HepG2 (cell line): Measurements from ENCODE around the gene POLR1H. TPM values are rescaled to one million over a fixed set of nuclear protein-coding genes. Genes with fewer than 3 reads are reported as not detected.

Experiments
- AGO1 ChIP-seq: fragments of 200-400 bp; formaldehyde crosslinking; IDR thresholded peaks from 2 replicates; pipeline ENCODE4 v1.6.1; 2017; ENCODE audit warnings: mild to moderate bottlenecking, low read depth, low read length, moderate library complexity; ENCODE audit not compliant: poor library complexity, severe bottlenecking
- BORCS8-MEF2B ChIP-seq: sonication (generic); formaldehyde crosslinking; IDR thresholded peaks from 2 replicates; pipeline ENCODE4 v1.8.0; 2022; ENCODE audit warnings: mild to moderate bottlenecking, missing genetic modification reagents
- FOSL2 ChIP-seq: sonication (generic); formaldehyde crosslinking; IDR thresholded peaks from 2 replicates; pipeline ENCODE4 v1.4.0; 2020; ENCODE audit warnings: missing genetic modification reagents
- HNF4A ChIP-seq: sonication (generic); formaldehyde crosslinking; IDR thresholded peaks from 2 replicates; pipeline ENCODE4 v1.4.0; 2020; ENCODE audit warnings: missing genetic modification reagents
- KDM5B ChIP-seq: sonication (generic); formaldehyde crosslinking; IDR thresholded peaks from 2 replicates; pipeline ENCODE4 v1.4.0; 2020; ENCODE audit warnings: missing genetic modification reagents, mild to moderate bottlenecking, borderline replicate concordance
- NBN ChIP-seq: fragments of 450-650 bp; conservative IDR thresholded peaks from 2 replicates; pipeline ENCODE4 v1.6.1; 2017
- NFE2 ChIP-seq: sonication (generic); formaldehyde crosslinking; IDR thresholded peaks from 2 replicates; pipeline ENCODE4 v1.4.0; 2020; ENCODE audit warnings: missing genetic modification reagents
- NFE2L1 ChIP-seq: sonication (generic); formaldehyde crosslinking; IDR thresholded peaks from 2 replicates; pipeline ENCODE4 v1.4.0; 2020; ENCODE audit warnings: missing genetic modification reagents, mild to moderate bottlenecking, borderline replicate concordance
- RBM39 ChIP-seq: fragments of 200-400 bp; formaldehyde crosslinking; IDR thresholded peaks from one replicate; pipeline ENCODE4 v1.6.1; 2018; ENCODE audit warnings: antibody characterized with exemption, mild to moderate bottlenecking, low read depth, low read length; ENCODE audit not compliant: poor library complexity, severe bottlenecking
- TCF7L2 ChIP-seq: IDR thresholded peaks from 2 replicates; pipeline ENCODE4 v1.6.1; 2011; ENCODE audit warnings: mild to moderate bottlenecking, low read depth, low read length, moderate library complexity
- THAP11 ChIP-seq: IDR thresholded peaks from 2 replicates; pipeline ENCODE4 v1.6.1; 2016; ENCODE audit warnings: missing biosample characterization, missing genetic modification reagents
- ZNF331 ChIP-seq: sonication (generic); formaldehyde crosslinking; IDR thresholded peaks from 2 replicates; pipeline ENCODE4 v1.4.0; 2020; ENCODE audit warnings: missing genetic modification reagents
- ZNF460 ChIP-seq: sonication (generic); formaldehyde crosslinking; IDR thresholded peaks from 2 replicates; pipeline ENCODE4 v1.5.1; 2020; ENCODE audit warnings: missing genetic modification reagents, mild to moderate bottlenecking, borderline replicate concordance
- ZNF547 ChIP-seq: sonication (generic); formaldehyde crosslinking; IDR thresholded peaks from 2 replicates; pipeline ENCODE4 v1.5.1; 2020; ENCODE audit warnings: mild to moderate bottlenecking, missing genetic modification reagents
- ZNF567 ChIP-seq: sonication (generic); formaldehyde crosslinking; IDR thresholded peaks from 2 replicates; pipeline ENCODE4 v1.8.1; 2023; ENCODE audit warnings: mild to moderate bottlenecking, missing genetic modification reagents, borderline replicate concordance
- ZSCAN25 ChIP-seq: sonication (generic); formaldehyde crosslinking; IDR thresholded peaks from 2 replicates; pipeline ENCODE4 v1.8.0; 2022; ENCODE audit warnings: mild to moderate bottlenecking, missing genetic modification reagents
- ZSCAN9 ChIP-seq: IDR thresholded peaks from 2 replicates; pipeline ENCODE4 v1.6.1; 2016; ENCODE audit warnings: borderline replicate concordance
- polyA plus RNA-seq, 8 experiments: library from polyadenylated mRNA; depleted of rRNA in 3 of 8; stranded (reverse) in 7 of 8; unstranded in 1 of 8; fragments of >200 nt; fragmentation: Illumina TruSeq in 4 of 8; extraction: Trizol in 4 of 8; gene quantifications; 2 replicates each; pipeline versions ENCODE4 v1.2.1 to v1.2.3, GENCODE V29; 2011 to 2016; ENCODE audit warnings: low read depth in 4 of 8, missing spikeins in 1 of 8, mixed read lengths in 1 of 8; ENCODE audit not compliant: insufficient read depth in 1 of 8
- total RNA-seq, 5 experiments: library from RNA; depleted of rRNA; stranded (reverse); fragments of >200 nt; fragmentation: Illumina TruSeq; extraction: Trizol; gene quantifications; 2 replicates each; pipeline ENCODE4 v1.2.3, GENCODE V29; 2016; ENCODE audit warnings: low read depth in 1 of 5
- TF ChIP-seq, protein P1 (sequence below): sonication (generic); formaldehyde crosslinking; IDR thresholded peaks from 2 replicates; pipeline ENCODE4 v1.9.0; 2021; ENCODE audit warnings: missing genetic modification reagents, borderline replicate concordance
- TF ChIP-seq, protein P2 (sequence below): sonication (generic); formaldehyde crosslinking; IDR thresholded peaks from 2 replicates; pipeline ENCODE4 v1.9.0; 2021; ENCODE audit warnings: mild to moderate bottlenecking, missing genetic modification reagents
- TF ChIP-seq, protein P3 (sequence below): sonication (generic); formaldehyde crosslinking; IDR thresholded peaks from 2 replicates; pipeline ENCODE4 v1.9.0; 2022; ENCODE audit warnings: low read depth, missing genetic modification reagents

The POLR1H gene
- total and polyA plus RNA-seq, 2 of the 13 experiments (the other 11 are each of a cell fraction or from before 2014, with no cell fraction given), result 61.4 to 79.8 TPM

DNA sequence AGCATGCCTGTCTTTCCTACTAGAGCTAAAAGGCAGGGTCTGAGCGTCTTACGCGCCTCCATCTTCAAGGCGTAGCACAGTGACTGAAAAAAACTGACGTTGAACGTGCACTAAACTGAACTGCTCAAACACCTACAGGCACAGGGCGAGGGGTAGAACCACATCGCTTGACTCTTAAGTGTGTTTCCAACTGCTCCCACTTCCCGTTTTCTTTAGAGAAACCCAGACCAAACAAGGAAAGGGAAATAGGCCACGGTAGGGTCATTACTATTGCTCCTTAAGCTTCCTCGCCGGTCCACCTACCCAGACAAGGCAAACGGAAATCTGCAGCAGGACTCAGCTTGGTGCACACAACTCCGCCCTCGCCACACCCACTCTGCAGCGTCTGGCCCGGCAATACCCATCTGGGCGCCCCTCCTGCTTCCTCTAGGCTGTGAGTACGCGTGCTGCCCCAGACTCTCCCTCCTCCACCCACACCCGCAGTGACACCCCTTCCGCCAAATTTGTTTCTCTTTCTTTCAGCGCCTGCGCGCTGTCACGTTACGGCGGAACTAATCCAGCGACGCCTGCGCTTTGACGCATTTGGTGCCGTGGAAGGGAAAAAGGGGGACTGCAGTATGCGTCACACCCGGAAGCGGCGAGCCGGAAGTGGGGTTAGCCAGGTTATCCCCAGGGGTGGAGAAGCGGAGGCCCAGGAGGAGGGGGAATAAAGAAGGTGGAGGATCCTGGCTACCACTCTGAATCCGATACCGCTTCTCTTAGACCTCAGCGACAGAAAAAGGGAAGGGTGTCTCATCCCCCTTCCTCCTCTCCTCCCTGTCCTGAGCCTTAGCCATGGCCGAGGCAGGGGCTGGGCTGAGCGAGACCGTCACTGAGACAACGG is 5.8 kb downstream of the POLR1H start, which contains the start of gene PPP1R11 (continued):
- TF ChIP-seq ZNF567 (CRISPR knock-in tag) (peak; percentile 71), ZNF547 (CRISPR knock-in tag) (peak; percentile 90; the same call in 1 of the 2 replicates), RBM39 (peak; percentile 83), NBN (no peak), THAP11 (CRISPR knock-in tag) (peak; percentile 95), FOSL2 (CRISPR knock-in tag) (peak; percentile 95), ZNF331 (CRISPR knock-in tag) (peak; percentile 82; the same call in 1 of the 2 replicates), ZSCAN9 (CRISPR knock-in tag) (peak; percentile 45), ZNF460 (no peak), KDM5B (CRISPR knock-in tag) (peak; percentile 85), ZSCAN25 (CRISPR knock-in tag) (peak; percentile 94), NFE2 (CRISPR knock-in tag) (no peak), AGO1 (peak; percentile 86), TCF7L2 (no peak), NFE2L1 (CRISPR knock-in tag) (no peak), BORCS8-MEF2B (peak; percentile 91), HNF4A (CRISPR knock-in tag) (peak; percentile 4; the same call in 1 of the 2 replicates)
- TF ChIP-seq, protein P1, sequence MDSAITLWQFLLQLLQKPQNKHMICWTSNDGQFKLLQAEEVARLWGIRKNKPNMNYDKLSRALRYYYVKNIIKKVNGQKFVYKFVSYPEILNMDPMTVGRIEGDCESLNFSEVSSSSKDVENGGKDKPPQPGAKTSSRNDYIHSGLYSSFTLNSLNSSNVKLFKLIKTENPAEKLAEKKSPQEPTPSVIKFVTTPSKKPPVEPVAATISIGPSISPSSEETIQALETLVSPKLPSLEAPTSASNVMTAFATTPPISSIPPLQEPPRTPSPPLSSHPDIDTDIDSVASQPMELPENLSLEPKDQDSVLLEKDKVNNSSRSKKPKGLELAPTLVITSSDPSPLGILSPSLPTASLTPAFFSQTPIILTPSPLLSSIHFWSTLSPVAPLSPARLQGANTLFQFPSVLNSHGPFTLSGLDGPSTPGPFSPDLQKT (CRISPR knock-in tag), result 0 out of 2 replicates have a peak, but pooled peaks have one; percentile 52
- TF ChIP-seq, protein P2, sequence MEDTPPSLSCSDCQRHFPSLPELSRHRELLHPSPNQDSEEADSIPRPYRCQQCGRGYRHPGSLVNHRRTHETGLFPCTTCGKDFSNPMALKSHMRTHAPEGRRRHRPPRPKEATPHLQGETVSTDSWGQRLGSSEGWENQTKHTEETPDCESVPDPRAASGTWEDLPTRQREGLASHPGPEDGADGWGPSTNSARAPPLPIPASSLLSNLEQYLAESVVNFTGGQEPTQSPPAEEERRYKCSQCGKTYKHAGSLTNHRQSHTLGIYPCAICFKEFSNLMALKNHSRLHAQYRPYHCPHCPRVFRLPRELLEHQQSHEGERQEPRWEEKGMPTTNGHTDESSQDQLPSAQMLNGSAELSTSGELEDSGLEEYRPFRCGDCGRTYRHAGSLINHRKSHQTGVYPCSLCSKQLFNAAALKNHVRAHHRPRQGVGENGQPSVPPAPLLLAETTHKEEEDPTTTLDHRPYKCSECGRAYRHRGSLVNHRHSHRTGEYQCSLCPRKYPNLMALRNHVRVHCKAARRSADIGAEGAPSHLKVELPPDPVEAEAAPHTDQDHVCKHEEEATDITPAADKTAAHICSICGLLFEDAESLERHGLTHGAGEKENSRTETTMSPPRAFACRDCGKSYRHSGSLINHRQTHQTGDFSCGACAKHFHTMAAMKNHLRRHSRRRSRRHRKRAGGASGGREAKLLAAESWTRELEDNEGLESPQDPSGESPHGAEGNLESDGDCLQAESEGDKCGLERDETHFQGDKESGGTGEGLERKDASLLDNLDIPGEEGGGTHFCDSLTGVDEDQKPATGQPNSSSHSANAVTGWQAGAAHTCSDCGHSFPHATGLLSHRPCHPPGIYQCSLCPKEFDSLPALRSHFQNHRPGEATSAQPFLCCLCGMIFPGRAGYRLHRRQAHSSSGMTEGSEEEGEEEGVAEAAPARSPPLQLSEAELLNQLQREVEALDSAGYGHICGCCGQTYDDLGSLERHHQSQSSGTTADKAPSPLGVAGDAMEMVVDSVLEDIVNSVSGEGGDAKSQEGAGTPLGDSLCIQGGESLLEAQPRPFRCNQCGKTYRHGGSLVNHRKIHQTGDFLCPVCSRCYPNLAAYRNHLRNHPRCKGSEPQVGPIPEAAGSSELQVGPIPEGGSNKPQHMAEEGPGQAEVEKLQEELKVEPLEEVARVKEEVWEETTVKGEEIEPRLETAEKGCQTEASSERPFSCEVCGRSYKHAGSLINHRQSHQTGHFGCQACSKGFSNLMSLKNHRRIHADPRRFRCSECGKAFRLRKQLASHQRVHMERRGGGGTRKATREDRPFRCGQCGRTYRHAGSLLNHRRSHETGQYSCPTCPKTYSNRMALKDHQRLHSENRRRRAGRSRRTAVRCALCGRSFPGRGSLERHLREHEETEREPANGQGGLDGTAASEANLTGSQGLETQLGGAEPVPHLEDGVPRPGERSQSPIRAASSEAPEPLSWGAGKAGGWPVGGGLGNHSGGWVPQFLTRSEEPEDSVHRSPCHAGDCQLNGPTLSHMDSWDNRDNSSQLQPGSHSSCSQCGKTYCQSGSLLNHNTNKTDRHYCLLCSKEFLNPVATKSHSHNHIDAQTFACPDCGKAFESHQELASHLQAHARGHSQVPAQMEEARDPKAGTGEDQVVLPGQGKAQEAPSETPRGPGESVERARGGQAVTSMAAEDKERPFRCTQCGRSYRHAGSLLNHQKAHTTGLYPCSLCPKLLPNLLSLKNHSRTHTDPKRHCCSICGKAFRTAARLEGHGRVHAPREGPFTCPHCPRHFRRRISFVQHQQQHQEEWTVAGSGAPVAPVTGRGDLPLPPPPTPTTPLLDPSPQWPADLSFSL (CRISPR knock-in tag), result no peak
- TF ChIP-seq, protein P3, sequence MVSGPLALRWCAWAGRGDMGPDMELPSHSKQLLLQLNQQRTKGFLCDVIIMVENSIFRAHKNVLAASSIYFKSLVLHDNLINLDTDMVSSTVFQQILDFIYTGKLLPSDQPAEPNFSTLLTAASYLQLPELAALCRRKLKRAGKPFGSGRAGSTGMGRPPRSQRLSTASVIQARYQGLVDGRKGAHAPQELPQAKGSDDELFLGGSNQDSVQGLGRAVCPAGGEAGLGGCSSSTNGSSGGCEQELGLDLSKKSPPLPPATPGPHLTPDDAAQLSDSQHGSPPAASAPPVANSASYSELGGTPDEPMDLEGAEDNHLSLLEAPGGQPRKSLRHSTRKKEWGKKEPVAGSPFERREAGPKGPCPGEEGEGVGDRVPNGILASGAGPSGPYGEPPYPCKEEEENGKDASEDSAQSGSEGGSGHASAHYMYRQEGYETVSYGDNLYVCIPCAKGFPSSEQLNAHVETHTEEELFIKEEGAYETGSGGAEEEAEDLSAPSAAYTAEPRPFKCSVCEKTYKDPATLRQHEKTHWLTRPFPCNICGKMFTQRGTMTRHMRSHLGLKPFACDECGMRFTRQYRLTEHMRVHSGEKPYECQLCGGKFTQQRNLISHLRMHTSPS, result peak; percentile 74; the same call in 1 of the 2 replicates
